HCT116 (cell line): ENCODE measurements around the gene PATL1. TPM values are rescaled to one million over a fixed set of nuclear protein-coding genes. Genes with fewer than 3 reads are reported as not detected.

Source experiments
- ATAC-seq: fragments of 200-7000 bp; cut with Tn5 transposase; 2 replicates; pipeline ENCODE4 v1.9.1; 2020; ENCODE audit warnings: mild to moderate bottlenecking, moderate library complexity
- BruUV-seq: library from RNA; stranded (reverse); fragments of 400-500 nt; replicated peaks from 2 replicates; lab custom pipeline; 2021; lab: Mats Ljungman, UMichigan
- CTCF ChIA-PET: fragments of 300-600 bp; sonication (Branson Sonifier 250); formaldehyde crosslinking; loops from one replicate; lab custom pipeline; 2021; ENCODE audit warnings: antibody characterized with exemption; lab: Charles Lee
- POLR2A ChIA-PET: fragments of 300-600, 350-600 bp; sonication (Branson Sonifier 250); formaldehyde crosslinking; loops from one replicate; lab custom pipeline; 2021; ENCODE audit warnings: antibody characterized with exemption; lab: Charles Lee
- RAD21 ChIA-PET, 2 experiments: fragments of 300-600 bp; sonication (Branson Sonifier 250); formaldehyde crosslinking; loops; one replicate each; lab custom pipeline; 2023; ENCODE audit warnings: low total read pairs in 2 of 2; ENCODE audit not compliant: uncharacterized antibody in 2 of 2, unreplicated experiment in 2 of 2, low non-redundant PET in 1 of 2; lab: Charles Lee
- DNase-seq: peaks from one replicate; pipeline ENCODE4 v3.0.0-alpha.2; 2010; ENCODE audit warnings: low read depth, low spot score
- H2AFZ ChIP-seq: fragments of 200-600 bp; shearing (Covaris generic), sonication (generic); 2 replicates; pipeline ENCODE4 v1.6.1; 2017; ENCODE audit warnings: low read depth, mixed run types, mixed read lengths, antibody characterized with exemption, low read length; ENCODE audit not compliant: poor library complexity, severe bottlenecking
- H3K27ac ChIP-seq: 2 replicates; pipeline ENCODE4 v1.5.1; 2012; ENCODE audit warnings: low read depth, low read length
- H3K27me3 ChIP-seq: fragments of 200-600 bp; sonication (generic); 2 replicates; pipeline ENCODE4 v1.6.1; 2016; ENCODE audit warnings: mixed run types, low read length, mixed read lengths; ENCODE audit not compliant: insufficient read depth
- H3K36me3 ChIP-seq, 2 experiments: fragments of 200-500 bp in 1 of 2; fragments of 200-600 bp in 1 of 2; sonication (Bioruptor generic) in 1 of 2; sonication (generic) in 1 of 2; 2 replicates each; pipeline versions ENCODE4 v1.5.1 to v1.6.1; 2014 to 2016; ENCODE audit warnings: low read length in 2 of 2, inconsistent platforms in 1 of 2, mixed read lengths in 1 of 2, mixed run types in 1 of 2; ENCODE audit not compliant: insufficient read depth in 2 of 2, control insufficient read depth in 1 of 2
- H3K4me1 ChIP-seq, 2 experiments: fragments of 200-600 bp in 1 of 2; sonication (generic) in 1 of 2; 2 replicates each; pipeline versions ENCODE4 v1.5.1 to v1.6.1; 2012 to 2017; ENCODE audit warnings: low read length in 2 of 2, inconsistent platforms in 1 of 2, mild to moderate bottlenecking in 1 of 2, mixed read lengths in 1 of 2, mixed run types in 1 of 2, moderate library complexity in 1 of 2; ENCODE audit not compliant: insufficient read depth in 2 of 2, control insufficient read depth in 1 of 2
- H3K4me2 ChIP-seq: fragments of 200-600 bp; sonication (generic); 2 replicates; pipeline ENCODE4 v1.6.1; 2017; ENCODE audit warnings: mixed run types, low read length, mixed read lengths
- H3K4me3 ChIP-seq, 2 experiments: fragments of 200-600 bp in 1 of 2; sonication (generic) in 1 of 2; replicated peaks in 1 of 2; 2 replicates each; pipeline ENCODE4 v1.5.1; 2011 to 2016; ENCODE audit warnings: low read length in 2 of 2, control low read depth in 1 of 2, low read depth in 1 of 2, mild to moderate bottlenecking in 1 of 2, mixed read lengths in 1 of 2, mixed run types in 1 of 2
- H3K79me2 ChIP-seq: fragments of 200-600 bp; sonication (generic); 2 replicates; pipeline ENCODE4 v1.6.1; 2017; ENCODE audit warnings: mild to moderate bottlenecking, mixed run types, low read length, moderate library complexity, mixed read lengths; ENCODE audit not compliant: insufficient read depth
- H3K9ac ChIP-seq: fragments of 200-600 bp; sonication (generic); 2 replicates; pipeline ENCODE4 v1.6.1; 2016; ENCODE audit warnings: low read length, mixed read lengths
- H3K9me2 ChIP-seq: fragments of 200-600 bp; sonication (generic), shearing (Covaris generic); 2 replicates; pipeline ENCODE4 v1.6.1; 2017; ENCODE audit warnings: mixed run types, mild to moderate bottlenecking, moderate library complexity; ENCODE audit not compliant: insufficient read depth
- H3K9me3 ChIP-seq, 2 experiments: fragments of 200-500 bp in 1 of 2; fragments of 200-600 bp in 1 of 2; sonication (Bioruptor generic) in 1 of 2; sonication (generic) in 1 of 2; 2 replicates each; pipeline ENCODE4 v1.6.1; 2014 to 2017; ENCODE audit warnings: low read length in 2 of 2, mixed read lengths in 2 of 2, inconsistent platforms in 1 of 2, low read depth in 1 of 2, mild to moderate bottlenecking in 1 of 2, mixed run types in 1 of 2, moderate library complexity in 1 of 2; ENCODE audit not compliant: control insufficient read depth in 1 of 2, insufficient read depth in 1 of 2
- H4K20me1 ChIP-seq: fragments of 200-600 bp; sonication (generic), shearing (Covaris generic); 2 replicates; pipeline ENCODE4 v1.6.1; 2017; ENCODE audit warnings: mixed run types, mild to moderate bottlenecking, moderate library complexity; ENCODE audit not compliant: insufficient read depth
- CBX3 ChIP-seq: IDR thresholded peaks from 2 replicates; pipeline ENCODE4 v1.6.1; 2012; ENCODE audit warnings: low read depth
- CEBPB ChIP-seq: IDR thresholded peaks from 2 replicates; pipeline ENCODE4 v1.6.1; 2012; ENCODE audit warnings: low read depth
- CTCF ChIP-seq, 3 experiments: fragments of 200-600 bp in 1 of 3; sonication (generic) in 1 of 3; IDR thresholded peaks in 2 of 3; conservative IDR thresholded peaks in 1 of 3; 2 replicates each; pipeline ENCODE4 v1.5.1; 2012 to 2017; ENCODE audit warnings: low read depth in 2 of 3, low read length in 2 of 3, antibody characterized with exemption in 1 of 3, borderline replicate concordance in 1 of 3, control low read depth in 1 of 3, mild to moderate bottlenecking in 1 of 3, mixed read lengths in 1 of 3, mixed run types in 1 of 3, moderate library complexity in 1 of 3; ENCODE audit not compliant: insufficient read depth in 1 of 3
- EGR1 ChIP-seq: IDR thresholded peaks from 2 replicates; pipeline ENCODE4 v1.6.1; 2012; ENCODE audit warnings: low read depth
- EZH2phosphoT487 ChIP-seq: fragments of 200-600 bp; IDR thresholded peaks from 2 replicates; pipeline ENCODE4 v1.6.1; 2018; ENCODE audit warnings: antibody characterized with exemption, borderline replicate concordance
- FOSL1 ChIP-seq: IDR thresholded peaks from 2 replicates; pipeline ENCODE4 v1.6.1; 2012; ENCODE audit warnings: low read depth
- JUND ChIP-seq: IDR thresholded peaks from 2 replicates; pipeline ENCODE4 v1.6.1; 2012
- RAD21 ChIP-seq: IDR thresholded peaks from 2 replicates; pipeline ENCODE4 v1.6.1; 2012; ENCODE audit warnings: low read depth, mild to moderate bottlenecking
- REST ChIP-seq: IDR thresholded peaks from 2 replicates; pipeline ENCODE4 v1.6.1; 2012; ENCODE audit warnings: low read depth
- SP1 ChIP-seq: IDR thresholded peaks from 2 replicates; pipeline ENCODE4 v1.6.1; 2012; ENCODE audit warnings: low read depth
- SRF ChIP-seq: IDR thresholded peaks from 2 replicates; pipeline ENCODE4 v1.6.1; 2012; ENCODE audit warnings: low read depth
- ZBTB33 ChIP-seq: IDR thresholded peaks from 2 replicates; pipeline ENCODE4 v1.6.1; 2011; ENCODE audit warnings: mild to moderate bottlenecking, low read length, moderate library complexity; ENCODE audit not compliant: insufficient replicate concordance; ENCODE audit errors: extremely low read depth
- ZNF274 ChIP-seq: fragments of 200-500 bp; sonication (Bioruptor generic); IDR thresholded peaks from 2 replicates; pipeline ENCODE4 v1.6.1; 2014; ENCODE audit warnings: mild to moderate bottlenecking, low read depth, low read length, inconsistent platforms
- intact Hi-C: fragments of 100-400 bp; cut with micrococcal nuclease; formaldehyde crosslinking; loops from 2 replicates; pipeline ENCODE4 v1.10.0; 2022
- total RNA-seq: library from RNA; stranded (reverse); gene quantifications from one replicate; pipeline ENCODE4 v1.2.1, GENCODE V29; 2021; ENCODE audit not compliant: unreplicated experiment

PATL1 gene
- total RNA-seq, 1 experiment from 2014 or later = 37.6 TPM

- Histone ChIP-seq H3K27ac (no peak overlapping the region), H3K9me2 (no peaks in the 10 kb centered on the region), H3K9ac (no peak overlapping the region), H3K4me3 (no peak overlapping the region), H3K9me3 (no peaks in the 10 kb centered on the region), H3K36me3 (peaks cover 45 to 64% of the 10 kb centered on the region in 2 experiments), H3K4me1 (no peaks in the 10 kb centered on the region), H3K4me2 (no peak overlapping the region), H4K20me1 (no peaks in the 10 kb centered on the region; the same call in 1 of the 2 replicates), H2AFZ (no peak overlapping the region), H3K27me3 (no peaks in the 10 kb centered on the region), H3K79me2 (no peaks in the 10 kb centered on the region)
- DNase-seq (no peak), ATAC-seq (no peak)
- intact Hi-C loops = no loop called here
- no TSS peak for BruUV-seq
- TF ChIP-seq RAD21 (no peak), SRF (no peak), JUND (no peak), CTCF (IDR thresholded peaks at IDR 0.05 in 2 of 3, conservative IDR thresholded peaks at IDR 0.05 in 1 of 3; ENCODE audit: borderline replicate concordance in 1 of 3, insufficient read depth in 1 of 3, low read depth in 2 of 3, low read length in 2 of 3) (no peak), FOSL1 (no peak), EGR1 (no peak), ZNF274 (no peak), SP1 (no peak), CEBPB (no peak), ZBTB33 (no peak), REST (no peak), CBX3 (no peak), EZH2phosphoT487 (no peak)
- ChIA-PET POLR2A (no interaction called here), RAD21 (no interaction called here), CTCF (no interaction called here)
Measured at GRCh38 chr11:59641156-59641555, 27.7 kb downstream of the PATL1 start.
